Adrenal gland (tissue), 12 donors: ENCODE results near the gene ZEB1. TPM values are rescaled to one million over a fixed set of nuclear protein-coding genes. Genes with fewer than 3 reads are reported as not detected.

ENCODE experiments used
- DNase-seq, 7 donors: peaks; one replicate each; pipeline ENCODE4 v3.0.0-alpha.2; 2019 to 2020
- H3K27ac ChIP-seq, 5 donors: fragments of 200-600 bp; sonication (generic) in 4 of 5; 1 replicate in 3 of 5; 2 replicates in 2 of 5; pipeline versions ENCODE4 v1.5.1 to v1.8.0; 2016 to 2020; ENCODE audit warnings: mild to moderate bottlenecking in 1 of 5
- H3K27me3 ChIP-seq: fragments of 200-600 bp; 2 replicates; pipeline ENCODE4 v1.8.0; 2021
- H3K36me3 ChIP-seq, 2 donors: fragments of 200-600 bp; replicated peaks in 1 of 2; 1 replicate in 1 of 2; 2 replicates in 1 of 2; pipeline versions ENCODE4 v1.5.1 to v1.8.0; 2018 to 2022
- H3K4me1 ChIP-seq, 2 donors: fragments of 200-600 bp; replicated peaks in 1 of 2; 1 replicate in 1 of 2; 2 replicates in 1 of 2; pipeline versions ENCODE4 v1.5.1 to v1.8.0; 2018 to 2021
- H3K4me3 ChIP-seq, 4 donors: fragments of 200-600 bp; sonication (generic) in 3 of 4; one replicate each; pipeline ENCODE4 v1.5.1; 2016 to 2018
- H3K9me3 ChIP-seq, 3 donors: fragments of 200-600 bp; sonication (generic) in 1 of 3; replicated peaks in 1 of 3; 1 replicate in 2 of 3; 2 replicates in 1 of 3; pipeline versions ENCODE4 v1.5.1 to v1.8.0; 2016 to 2021
- POLR2A ChIP-seq, 2 donors: fragments of 450-650 bp; IDR thresholded peaks; one replicate each; pipeline ENCODE4 v1.6.1; 2017; ENCODE audit warnings: antibody characterized with exemption in 2 of 2, mild to moderate bottlenecking in 2 of 2, moderate library complexity in 1 of 2
- WGBS, 4 donors: extraction: QIAGEN DNeasy Blood & Tissue Kit in 2 of 4; methylation state at CpG; one replicate each; pipeline versions ENCODE4 v1.1.5 to v1.1.7; 2013 to 2017; 5-methylcytosine and 5-hydroxymethylcytosine counted together
- intact Hi-C, 2 donors: fragments of 100-400 bp; cut with DNase I; formaldehyde crosslinking; loops; one replicate each; pipeline versions ENCODE4 v1.14.1 to v1.15.0; 2022 to 2023
- polyA plus RNA-seq, 3 donors: library from polyadenylated mRNA; stranded (reverse); fragments of 200-250 nt in 2 of 3; fragments of 350-450 nt in 1 of 3; fragmentation: Illumina TruSeq in 1 of 3; extraction: RNeasy Lipid Tissue Mini Kit (QIAGEN cat#74804) in 1 of 3; gene quantifications; one replicate each; pipeline ENCODE4 v1.2.3, GENCODE V29; 2013 to 2014
- total RNA-seq, 9 donors: library from RNA; depleted of rRNA in 4 of 9; stranded (reverse); fragments of >200 nt in 4 of 9; fragments of 120-200 nt in 1 of 9; fragmentation: NEBNext Ultra II Directional in 1 of 9; extraction: Animal tissue kit (Norgen Biotek cat#: 25700) in 1 of 9; gene quantifications; one replicate each; pipeline versions ENCODE4 v1.1.0 to v1.2.4, GENCODE V29; 2013 to 2023
- TF ChIP-seq, protein P1 (sequence below), 6 experiments: fragments of 450-650 bp in 4 of 6; fragments of 200-600 bp in 2 of 6; sonication (generic) in 1 of 6; IDR thresholded peaks; 1 replicate in 5 of 6; 2 replicates in 1 of 6; pipeline versions ENCODE4 v1.5.1 to v1.8.0; 2016 to 2021; ENCODE audit warnings: antibody characterized with exemption in 6 of 6, mild to moderate bottlenecking in 2 of 6, moderate library complexity in 1 of 6
- donor health status: healthy with polysubstance abuse.
- donor health status: Bipolar disorder and iron deficiency.
- donor health status: DM: yes; HTN: yes; CAD: no.
- donor health status: DM: no; HTN: no; CAD: no.
- donor health status: DM: no; HTN: no; CAD: no.
- donor health status: DM: yes; HTN: yes; CAD: no.

ZEB1 gene
- total and polyA plus RNA-seq, 12 donors, result 7.3 to 34.9 (median 22.9) TPM

- Histone ChIP-seq H3K27ac (no peak overlapping the region), H3K4me1 (no peaks in the 10 kb centered on the region), H3K27me3 (no peaks in the 10 kb centered on the region), H3K4me3 (no peak overlapping the region), H3K9me3 (no peaks in the 10 kb centered on the region), H3K36me3 (no peaks in the 10 kb centered on the region)
- TF ChIP-seq, protein P1, sequence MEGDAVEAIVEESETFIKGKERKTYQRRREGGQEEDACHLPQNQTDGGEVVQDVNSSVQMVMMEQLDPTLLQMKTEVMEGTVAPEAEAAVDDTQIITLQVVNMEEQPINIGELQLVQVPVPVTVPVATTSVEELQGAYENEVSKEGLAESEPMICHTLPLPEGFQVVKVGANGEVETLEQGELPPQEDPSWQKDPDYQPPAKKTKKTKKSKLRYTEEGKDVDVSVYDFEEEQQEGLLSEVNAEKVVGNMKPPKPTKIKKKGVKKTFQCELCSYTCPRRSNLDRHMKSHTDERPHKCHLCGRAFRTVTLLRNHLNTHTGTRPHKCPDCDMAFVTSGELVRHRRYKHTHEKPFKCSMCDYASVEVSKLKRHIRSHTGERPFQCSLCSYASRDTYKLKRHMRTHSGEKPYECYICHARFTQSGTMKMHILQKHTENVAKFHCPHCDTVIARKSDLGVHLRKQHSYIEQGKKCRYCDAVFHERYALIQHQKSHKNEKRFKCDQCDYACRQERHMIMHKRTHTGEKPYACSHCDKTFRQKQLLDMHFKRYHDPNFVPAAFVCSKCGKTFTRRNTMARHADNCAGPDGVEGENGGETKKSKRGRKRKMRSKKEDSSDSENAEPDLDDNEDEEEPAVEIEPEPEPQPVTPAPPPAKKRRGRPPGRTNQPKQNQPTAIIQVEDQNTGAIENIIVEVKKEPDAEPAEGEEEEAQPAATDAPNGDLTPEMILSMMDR (IDR thresholded peaks at IDR 0.05), result no peak
- no peak for TF ChIP-seq POLR2A (IDR thresholded peaks at IDR 0.05)
- intact Hi-C loops, result no loop called here
- DNase-seq, result no peak
These were observed 157.1 kb downstream of the ZEB1 start for GRCh38 chr10:31476088-31476487.

DNA sequence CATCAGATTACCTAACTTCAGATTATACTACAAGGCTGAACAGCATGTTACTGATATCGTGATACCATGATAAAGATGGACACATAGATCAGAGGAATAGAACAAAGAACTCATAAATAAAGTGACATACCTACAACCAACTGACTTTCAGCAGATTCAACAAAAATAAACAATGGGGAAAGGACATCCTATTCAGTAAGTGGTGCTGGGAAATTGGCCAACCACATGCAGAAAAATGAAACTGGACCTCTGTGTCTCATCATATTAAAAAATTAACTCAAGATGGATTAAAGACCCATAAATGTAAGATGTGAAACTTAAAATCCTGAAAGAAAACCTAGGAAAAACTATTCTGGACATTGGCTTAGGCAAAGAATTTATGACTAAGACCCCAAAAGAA, 158.6 kb downstream of the ZEB1 start:
- no peak for DNase-seq

DNA sequence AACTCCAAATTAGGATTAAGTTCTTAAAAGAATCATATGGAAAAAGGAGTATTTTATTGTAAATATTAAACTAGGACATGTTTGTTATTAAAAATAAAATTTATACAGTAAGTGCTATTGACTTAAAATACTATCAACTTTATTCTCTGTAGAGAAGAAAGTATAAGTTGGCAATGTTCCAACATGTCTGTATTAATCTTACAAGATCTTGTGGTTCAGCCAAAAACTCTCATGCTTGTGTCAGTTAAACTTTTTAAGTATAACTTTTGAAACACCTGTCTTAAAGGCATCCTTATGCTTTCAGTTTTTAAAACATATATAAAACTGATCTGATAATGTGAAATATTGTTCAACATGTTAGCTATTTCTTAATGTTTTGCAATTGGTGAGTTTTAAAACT, 160.7 kb downstream of the ZEB1 start:
- DNase-seq, result no peak
- Histone ChIP-seq H3K36me3 (no peaks in the 10 kb centered on the region), H3K9me3 (peaks cover 0 to 7% (median 0%) of the 10 kb centered on the region in 3 donors), H3K27me3 (no peaks in the 10 kb centered on the region), H3K4me3 (no peak overlapping the region), H3K27ac (no peak overlapping the region), H3K4me1 (peaks cover 0 to 6% of the 10 kb centered on the region in 2 donors)
- intact Hi-C loops, result no loop called here
- no peak for TF ChIP-seq POLR2A (IDR thresholded peaks at IDR 0.05)
- TF ChIP-seq, protein P1 (IDR thresholded peaks at IDR 0.05), result no peak

More for the DNA sequence above, 158.6 kb downstream of the ZEB1 start:
- no peak overlapping the region for H3K27ac ChIP-seq
- intact Hi-C loops, result no loop called here
- no peak overlapping the region for H3K4me3 ChIP-seq
- WGBS, 4 donors, result 33 to 46% (median 36%) methylated on average over 1 of the region's 1 CpG
- H3K36me3 ChIP-seq, result no peaks in the 10 kb centered on the region
- no peaks in the 10 kb centered on the region for H3K9me3 ChIP-seq
- TF ChIP-seq, protein P1 (IDR thresholded peaks at IDR 0.05), result no peak
- no peak for TF ChIP-seq POLR2A (IDR thresholded peaks at IDR 0.05)
- no peaks in the 10 kb centered on the region for H3K4me1 ChIP-seq
- no peaks in the 10 kb centered on the region for H3K27me3 ChIP-seq

DNA sequence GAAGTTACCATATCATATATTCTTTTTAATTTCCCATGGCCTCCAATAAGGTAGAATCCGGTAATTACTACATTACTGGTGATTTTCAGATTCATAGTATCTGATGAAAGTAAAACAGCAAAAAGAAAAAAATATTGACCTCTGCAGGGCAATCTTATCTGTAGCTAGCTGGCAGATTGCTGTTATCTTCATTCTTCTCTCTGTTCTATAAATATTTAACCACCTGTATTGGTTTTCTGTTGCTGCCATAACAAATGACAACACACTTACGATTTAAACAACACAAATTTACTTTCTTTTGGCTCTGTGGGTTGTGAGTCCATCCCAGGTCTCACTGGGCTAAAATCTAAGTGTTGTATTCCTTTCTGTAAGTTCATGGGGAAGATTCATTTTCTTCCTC, 164.5 kb downstream of the ZEB1 start:
- H3K36me3 ChIP-seq, result no peaks in the 10 kb centered on the region
- H3K9me3 ChIP-seq, result peaks cover 0 to 12% (median 0%) of the 10 kb centered on the region in 3 donors
- WGBS, 4 donors, result 65 to 84% (median 75%) methylated on average over 2 of the region's 2 CpGs
- peaks cover 0 to 6% of the 10 kb centered on the region in 2 donors for H3K4me1 ChIP-seq
- intact Hi-C loops, result no loop called here
- no peaks in the 10 kb centered on the region for H3K27me3 ChIP-seq
- H3K4me3 ChIP-seq, result no peak overlapping the region
- H3K27ac ChIP-seq, result no peak overlapping the region
- no peak for TF ChIP-seq POLR2A (IDR thresholded peaks at IDR 0.05)
- TF ChIP-seq, protein P1 (IDR thresholded peaks at IDR 0.05), result no peak
- no peak for DNase-seq
